ENCODE measurements around the gene AUNIP.

Gene AUNIP

DNA sequence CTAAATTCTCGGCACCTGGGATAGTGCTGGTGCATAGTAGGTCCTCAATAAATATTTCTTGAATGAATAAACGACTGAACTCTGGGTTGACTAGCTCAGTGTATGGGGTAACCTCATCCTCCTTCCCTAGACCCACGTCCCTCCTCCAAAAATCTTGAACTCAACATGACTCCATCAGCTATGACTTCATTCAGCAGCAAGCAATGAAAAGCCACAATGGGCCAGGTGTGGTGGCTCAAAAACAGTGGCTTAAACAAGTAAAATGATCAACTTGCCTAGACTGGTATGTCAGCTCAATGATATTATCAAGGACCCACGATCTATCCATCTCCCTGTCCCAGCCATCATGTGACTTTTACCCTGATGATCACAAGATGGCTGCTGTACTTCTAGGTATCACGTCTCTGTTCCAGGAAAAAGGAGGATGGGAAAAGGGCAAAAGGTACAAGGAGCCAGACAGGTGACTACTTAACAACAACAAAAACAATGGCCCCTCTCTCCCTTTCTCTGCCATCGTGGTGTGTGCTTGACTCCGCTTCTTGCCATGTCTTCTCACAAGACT, 29.2 kb upstream of the AUNIP start:
- Histone ChIP-seq H3K27ac (ENCODE audit: extremely low read depth, low read depth, low read length) (no peak overlapping the region), H3K4me3 (ENCODE audit: low read depth, low read length) (no peak overlapping the region), H3K4me1 (ENCODE audit: control insufficient read depth, insufficient read depth, low read length) (no peaks in the 10 kb centered on the region), H3K36me3 (ENCODE audit: control insufficient read depth in 2 of 2, insufficient read depth in 1 of 2, low read length in 2 of 2) (peaks cover 0 to 7% of the 10 kb centered on the region in 2 experiments; a peak in 1 of 3 replicates), H3K9me3 (ENCODE audit: control insufficient read depth, insufficient read depth, low read depth, low read length) (no peaks in the 10 kb centered on the region)
- TF ChIP-seq ZNF16 (tag by site-specific recombination; IDR thresholded peaks at IDR 0.05; ENCODE audit: low read depth) = no peak
- TF ChIP-seq, protein P1, sequence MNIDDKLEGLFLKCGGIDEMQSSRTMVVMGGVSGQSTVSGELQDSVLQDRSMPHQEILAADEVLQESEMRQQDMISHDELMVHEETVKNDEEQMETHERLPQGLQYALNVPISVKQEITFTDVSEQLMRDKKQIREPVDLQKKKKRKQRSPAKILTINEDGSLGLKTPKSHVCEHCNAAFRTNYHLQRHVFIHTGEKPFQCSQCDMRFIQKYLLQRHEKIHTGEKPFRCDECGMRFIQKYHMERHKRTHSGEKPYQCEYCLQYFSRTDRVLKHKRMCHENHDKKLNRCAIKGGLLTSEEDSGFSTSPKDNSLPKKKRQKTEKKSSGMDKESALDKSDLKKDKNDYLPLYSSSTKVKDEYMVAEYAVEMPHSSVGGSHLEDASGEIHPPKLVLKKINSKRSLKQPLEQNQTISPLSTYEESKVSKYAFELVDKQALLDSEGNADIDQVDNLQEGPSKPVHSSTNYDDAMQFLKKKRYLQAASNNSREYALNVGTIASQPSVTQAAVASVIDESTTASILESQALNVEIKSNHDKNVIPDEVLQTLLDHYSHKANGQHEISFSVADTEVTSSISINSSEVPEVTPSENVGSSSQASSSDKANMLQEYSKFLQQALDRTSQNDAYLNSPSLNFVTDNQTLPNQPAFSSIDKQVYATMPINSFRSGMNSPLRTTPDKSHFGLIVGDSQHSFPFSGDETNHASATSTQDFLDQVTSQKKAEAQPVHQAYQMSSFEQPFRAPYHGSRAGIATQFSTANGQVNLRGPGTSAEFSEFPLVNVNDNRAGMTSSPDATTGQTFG (tag by site-specific recombination; IDR thresholded peaks at IDR 0.05; ENCODE audit: borderline replicate concordance) = no peak
- TF ChIP-seq ZNF10 (tag by site-specific recombination; IDR thresholded peaks at IDR 0.05) = no peak
- TF ChIP-seq IKZF3 (tag by site-specific recombination; IDR thresholded peaks at IDR 0.05) = no peak
- TF ChIP-seq ZSCAN16 (tag by site-specific recombination; IDR thresholded peaks at IDR 0.05) = no peak
- no peak for TF ChIP-seq ZNF785 (tag by site-specific recombination; IDR thresholded peaks at IDR 0.05)
- no peak for TF ChIP-seq ZBTB17 (tag by site-specific recombination; IDR thresholded peaks at IDR 0.05)
- no peak for TF ChIP-seq ZNF23 (tag by site-specific recombination; IDR thresholded peaks at IDR 0.05; ENCODE audit: borderline replicate concordance)
- TF ChIP-seq ZBTB48 (tag by site-specific recombination; IDR thresholded peaks at IDR 0.05) = no peak
- TF ChIP-seq ZNF2 (tag by site-specific recombination; IDR thresholded peaks at IDR 0.05) = no peak
- TF ChIP-seq ZNF501 (tag by site-specific recombination; IDR thresholded peaks at IDR 0.05) = no peak
- no peak for TF ChIP-seq ZNF555 (tag by site-specific recombination; conservative IDR thresholded peaks at IDR 0.05)
- no peak for TF ChIP-seq ZNF792 (tag by site-specific recombination; IDR thresholded peaks at IDR 0.05)
- ChIA-PET POLR2A (no interaction called here), CTCF (interaction anchor here (1.3 kb wide), 1 partner anchor 36 kb away, joined by 3 read pairs; no protein-coding TSS in a partner anchor)

DNA sequence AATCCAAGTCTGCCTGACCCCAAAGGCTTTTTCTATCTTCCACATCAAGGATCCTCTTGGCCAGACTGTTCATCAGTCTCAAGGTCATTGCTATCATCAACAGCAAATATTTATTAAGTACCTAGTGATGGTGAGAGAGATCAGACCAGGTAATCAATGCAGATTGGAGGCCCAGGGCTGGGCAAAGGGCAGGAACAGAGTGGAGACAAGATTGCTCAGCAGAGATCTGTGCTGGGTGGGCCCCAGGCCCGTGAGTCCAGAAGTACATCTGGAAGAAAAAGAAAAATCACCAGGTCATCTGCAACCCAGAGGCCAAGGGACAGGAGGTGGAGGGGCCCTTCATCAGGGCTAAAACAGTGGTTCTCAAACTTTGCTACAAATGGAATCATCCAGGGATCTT, 26.3 kb upstream of the AUNIP start:
- Histone ChIP-seq H3K4me3 (ENCODE audit: low read depth, low read length) (no peak overlapping the region), H3K4me1 (ENCODE audit: control insufficient read depth, insufficient read depth, low read length) (no peaks in the 10 kb centered on the region), H3K27ac (ENCODE audit: extremely low read depth, low read depth, low read length) (no peak overlapping the region), H3K36me3 (ENCODE audit: control insufficient read depth in 2 of 2, insufficient read depth in 1 of 2, low read length in 2 of 2) (peaks cover 0 to 6% of the 10 kb centered on the region in 2 experiments; a peak in 1 of 3 replicates), H3K9me3 (ENCODE audit: control insufficient read depth, insufficient read depth, low read depth, low read length) (no peaks in the 10 kb centered on the region)
- CTCF ChIA-PET = interaction anchor here (0.7 kb wide), 1 partner anchor 11 kb away, joined by 4 read pairs; no protein-coding TSS in a partner anchor
- TF ChIP-seq ZFP41 (tag by site-specific recombination; IDR thresholded peaks at IDR 0.05; ENCODE audit: borderline replicate concordance) = no peak
- no peak for TF ChIP-seq KLF9 (tag by site-specific recombination; IDR thresholded peaks at IDR 0.05; ENCODE audit: low read depth)
- no peak for TF ChIP-seq MYNN (tag by site-specific recombination; IDR thresholded peaks at IDR 0.05; ENCODE audit: borderline replicate concordance)
- no peak for TF ChIP-seq ZNF24 (tag by site-specific recombination; IDR thresholded peaks at IDR 0.05)
- TF ChIP-seq TRIM28 (IDR thresholded peaks at IDR 0.05; ENCODE audit: borderline replicate concordance, low read length) = no peak
- TF ChIP-seq ZNF37A (tag by site-specific recombination; IDR thresholded peaks at IDR 0.05) = no peak
- TF ChIP-seq, protein P2, sequence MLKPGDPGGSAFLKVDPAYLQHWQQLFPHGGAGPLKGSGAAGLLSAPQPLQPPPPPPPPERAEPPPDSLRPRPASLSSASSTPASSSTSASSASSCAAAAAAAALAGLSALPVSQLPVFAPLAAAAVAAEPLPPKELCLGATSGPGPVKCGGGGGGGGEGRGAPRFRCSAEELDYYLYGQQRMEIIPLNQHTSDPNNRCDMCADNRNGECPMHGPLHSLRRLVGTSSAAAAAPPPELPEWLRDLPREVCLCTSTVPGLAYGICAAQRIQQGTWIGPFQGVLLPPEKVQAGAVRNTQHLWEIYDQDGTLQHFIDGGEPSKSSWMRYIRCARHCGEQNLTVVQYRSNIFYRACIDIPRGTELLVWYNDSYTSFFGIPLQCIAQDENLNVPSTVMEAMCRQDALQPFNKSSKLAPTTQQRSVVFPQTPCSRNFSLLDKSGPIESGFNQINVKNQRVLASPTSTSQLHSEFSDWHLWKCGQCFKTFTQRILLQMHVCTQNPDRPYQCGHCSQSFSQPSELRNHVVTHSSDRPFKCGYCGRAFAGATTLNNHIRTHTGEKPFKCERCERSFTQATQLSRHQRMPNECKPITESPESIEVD (tag by site-specific recombination; IDR thresholded peaks at IDR 0.05) = no peak
- TF ChIP-seq ZNF830 (tag by site-specific recombination; IDR thresholded peaks at IDR 0.05; ENCODE audit: low read depth) = no peak
- TF ChIP-seq ZNF792 (tag by site-specific recombination; IDR thresholded peaks at IDR 0.05) = no peak
- TF ChIP-seq ZNF138 (tag by site-specific recombination; IDR thresholded peaks at IDR 0.05; ENCODE audit: borderline replicate concordance) = no peak
- TF ChIP-seq, protein P3, sequence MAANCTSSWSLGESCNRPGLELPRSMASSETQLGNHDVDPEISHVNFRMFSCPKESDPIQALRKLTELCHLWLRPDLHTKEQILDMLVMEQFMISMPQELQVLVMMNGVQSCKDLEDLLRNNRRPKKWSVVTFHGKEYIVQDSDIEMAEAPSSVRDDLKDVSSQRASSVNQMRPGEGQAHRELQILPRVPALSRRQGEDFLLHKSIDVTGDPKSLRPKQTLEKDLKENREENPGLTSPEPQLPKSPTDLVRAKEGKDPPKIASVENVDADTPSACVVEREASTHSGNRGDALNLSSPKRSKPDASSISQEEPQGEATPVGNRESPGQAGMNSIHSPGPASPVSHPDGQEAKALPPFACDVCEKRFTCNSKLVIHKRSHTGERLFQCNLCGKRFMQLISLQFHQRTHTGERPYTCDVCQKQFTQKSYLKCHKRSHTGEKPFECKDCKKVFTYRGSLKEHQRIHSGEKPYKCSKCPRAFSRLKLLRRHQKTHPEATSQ (tag by site-specific recombination; IDR thresholded peaks at IDR 0.05) = no peak
- TF ChIP-seq, protein P4, sequence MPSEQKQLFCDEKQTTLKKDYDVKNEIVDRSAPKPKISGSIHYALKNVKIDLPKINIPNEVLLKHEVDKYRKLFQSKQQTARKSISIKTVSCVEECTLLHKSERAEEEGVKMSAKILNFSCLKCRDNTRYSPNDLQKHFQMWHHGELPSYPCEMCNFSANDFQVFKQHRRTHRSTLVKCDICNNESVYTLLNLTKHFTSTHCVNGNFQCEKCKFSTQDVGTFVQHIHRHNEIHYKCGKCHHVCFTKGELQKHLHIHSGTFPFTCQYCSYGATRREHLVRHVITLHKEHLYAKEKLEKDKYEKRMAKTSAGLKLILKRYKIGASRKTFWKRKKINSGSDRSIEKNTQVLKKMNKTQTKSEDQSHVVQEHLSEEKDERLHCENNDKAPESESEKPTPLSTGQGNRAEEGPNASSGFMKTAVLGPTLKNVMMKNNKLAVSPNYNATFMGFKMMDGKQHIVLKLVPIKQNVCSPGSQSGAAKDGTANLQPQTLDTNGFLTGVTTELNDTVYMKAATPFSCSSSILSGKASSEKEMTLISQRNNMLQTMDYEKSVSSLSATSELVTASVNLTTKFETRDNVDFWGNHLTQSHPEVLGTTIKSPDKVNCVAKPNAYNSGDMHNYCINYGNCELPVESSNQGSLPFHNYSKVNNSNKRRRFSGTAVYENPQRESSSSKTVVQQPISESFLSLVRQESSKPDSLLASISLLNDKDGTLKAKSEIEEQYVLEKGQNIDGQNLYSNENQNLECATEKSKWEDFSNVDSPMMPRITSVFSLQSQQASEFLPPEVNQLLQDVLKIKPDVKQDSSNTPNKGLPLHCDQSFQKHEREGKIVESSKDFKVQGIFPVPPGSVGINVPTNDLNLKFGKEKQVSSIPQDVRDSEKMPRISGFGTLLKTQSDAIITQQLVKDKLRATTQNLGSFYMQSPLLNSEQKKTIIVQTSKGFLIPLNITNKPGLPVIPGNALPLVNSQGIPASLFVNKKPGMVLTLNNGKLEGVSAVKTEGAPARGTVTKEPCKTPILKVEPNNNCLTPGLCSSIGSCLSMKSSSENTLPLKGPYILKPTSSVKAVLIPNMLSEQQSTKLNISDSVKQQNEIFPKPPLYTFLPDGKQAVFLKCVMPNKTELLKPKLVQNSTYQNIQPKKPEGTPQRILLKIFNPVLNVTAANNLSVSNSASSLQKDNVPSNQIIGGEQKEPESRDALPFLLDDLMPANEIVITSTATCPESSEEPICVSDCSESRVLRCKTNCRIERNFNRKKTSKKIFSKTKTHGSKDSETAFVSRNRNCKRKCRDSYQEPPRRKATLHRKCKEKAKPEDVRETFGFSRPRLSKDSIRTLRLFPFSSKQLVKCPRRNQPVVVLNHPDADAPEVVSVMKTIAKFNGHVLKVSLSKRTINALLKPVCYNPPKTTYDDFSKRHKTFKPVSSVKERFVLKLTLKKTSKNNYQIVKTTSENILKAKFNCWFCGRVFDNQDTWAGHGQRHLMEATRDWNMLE (tag by site-specific recombination; conservative IDR thresholded peaks at IDR 0.05; ENCODE audit: low read depth) = no peak
- no peak for TF ChIP-seq PRDM1 (tag by site-specific recombination; IDR thresholded peaks at IDR 0.05)
- POLR2A ChIA-PET = no interaction called here
